Ovary (tissue), 3 donors: Measurements from ENCODE around the gene UBAC1.

ENCODE experiments used
- EP300 ChIP-seq: sonication (generic); formaldehyde crosslinking; IDR thresholded peaks from one replicate; pipeline ENCODE4 v1.6.1; 2017; ENCODE audit warnings: antibody characterized with exemption
- POLR2A ChIP-seq: fragments of 450-650 bp; IDR thresholded peaks from one replicate; pipeline ENCODE4 v1.6.1; 2017; ENCODE audit warnings: antibody characterized with exemption, mild to moderate bottlenecking, moderate library complexity
- TF ChIP-seq, protein P1 (sequence below), 3 donors: fragments of 450-650 bp in 2 of 3; fragments of 200-600 bp in 1 of 3; IDR thresholded peaks; one replicate each; pipeline versions ENCODE4 v1.5.1 to v1.8.0; 2016 to 2022; ENCODE audit warnings: antibody characterized with exemption in 3 of 3, mild to moderate bottlenecking in 1 of 3
- donor health status: DM: no; HTN: no; CAD: no.

DNA sequence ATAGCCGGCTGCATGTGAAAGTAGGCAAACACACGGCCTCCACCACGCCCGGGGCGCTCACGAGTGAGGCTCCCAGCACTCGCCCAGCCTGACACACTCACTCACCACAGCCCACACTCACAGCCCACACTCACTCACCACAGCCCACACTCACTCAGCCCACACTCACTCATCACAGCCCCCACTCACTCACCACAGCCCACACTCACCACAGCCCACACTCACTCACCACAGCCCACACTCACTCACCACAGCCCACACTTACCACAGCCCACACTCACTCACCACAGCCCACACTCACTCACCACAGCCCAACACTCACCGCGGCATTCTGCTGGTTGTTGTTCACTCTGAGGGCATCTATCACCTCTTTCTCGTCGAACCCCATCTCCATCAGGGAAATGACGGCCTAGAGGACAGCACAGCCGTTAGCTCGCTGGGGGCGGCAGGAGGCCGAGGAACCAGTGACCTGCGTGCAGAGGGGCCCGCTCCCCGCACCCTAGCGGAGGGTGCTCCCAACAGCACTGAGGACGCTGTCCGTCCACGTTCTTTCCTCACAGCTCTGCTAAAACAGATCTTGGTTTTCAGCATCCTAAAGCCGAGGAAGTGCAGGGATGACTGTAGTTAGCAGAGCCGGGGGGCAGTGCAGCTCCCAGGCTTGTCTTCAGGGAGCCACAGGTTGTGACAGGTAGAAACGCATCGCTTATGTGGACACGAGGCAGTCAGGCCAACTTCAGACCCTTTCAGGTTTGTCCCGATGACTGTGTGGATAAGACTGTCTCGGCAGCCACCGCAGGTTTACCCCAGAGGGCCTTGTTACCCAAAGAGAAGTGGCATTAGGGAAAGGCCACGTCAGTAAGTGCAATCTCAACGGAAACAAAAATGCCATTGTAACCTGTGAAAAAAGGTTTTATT, 21.6 kb downstream of the UBAC1 start:
- TF ChIP-seq, protein P1, sequence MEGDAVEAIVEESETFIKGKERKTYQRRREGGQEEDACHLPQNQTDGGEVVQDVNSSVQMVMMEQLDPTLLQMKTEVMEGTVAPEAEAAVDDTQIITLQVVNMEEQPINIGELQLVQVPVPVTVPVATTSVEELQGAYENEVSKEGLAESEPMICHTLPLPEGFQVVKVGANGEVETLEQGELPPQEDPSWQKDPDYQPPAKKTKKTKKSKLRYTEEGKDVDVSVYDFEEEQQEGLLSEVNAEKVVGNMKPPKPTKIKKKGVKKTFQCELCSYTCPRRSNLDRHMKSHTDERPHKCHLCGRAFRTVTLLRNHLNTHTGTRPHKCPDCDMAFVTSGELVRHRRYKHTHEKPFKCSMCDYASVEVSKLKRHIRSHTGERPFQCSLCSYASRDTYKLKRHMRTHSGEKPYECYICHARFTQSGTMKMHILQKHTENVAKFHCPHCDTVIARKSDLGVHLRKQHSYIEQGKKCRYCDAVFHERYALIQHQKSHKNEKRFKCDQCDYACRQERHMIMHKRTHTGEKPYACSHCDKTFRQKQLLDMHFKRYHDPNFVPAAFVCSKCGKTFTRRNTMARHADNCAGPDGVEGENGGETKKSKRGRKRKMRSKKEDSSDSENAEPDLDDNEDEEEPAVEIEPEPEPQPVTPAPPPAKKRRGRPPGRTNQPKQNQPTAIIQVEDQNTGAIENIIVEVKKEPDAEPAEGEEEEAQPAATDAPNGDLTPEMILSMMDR (IDR thresholded peaks at IDR 0.05), result no peak
- TF ChIP-seq POLR2A (no peak), EP300 (no peak)
